HEK293 (cell line): ENCODE results near the gene STUM.

Source experiments
- CTCF ChIA-PET: fragments of 350-600 bp; formaldehyde crosslinking; extraction: SDS; loops from one replicate; lab custom pipeline; 2021; ENCODE audit warnings: antibody characterized with exemption; lab: Yijun Ruan, JAX
- POLR2A ChIA-PET: fragments of 300-600 bp; formaldehyde crosslinking; extraction: SDS; loops from one replicate; lab custom pipeline; 2020; ENCODE audit warnings: antibody characterized with exemption, inconsistent platforms; lab: Yijun Ruan, JAX
- H3K27ac ChIP-seq: fragments of 200-500 bp; sonication (Bioruptor generic); 2 replicates; pipeline ENCODE4 v1.5.1; 2014; ENCODE audit warnings: low read depth, low read length, control low read depth, inconsistent platforms; ENCODE audit errors: extremely low read depth
- H3K36me3 ChIP-seq, 2 experiments: fragments of 200-500 bp in 1 of 2; sonication (Bioruptor generic) in 1 of 2; 1 replicate in 1 of 2; 2 replicates in 1 of 2; pipeline ENCODE4 v1.5.1; 2014 to 2017; ENCODE audit warnings: inconsistent platforms in 2 of 2, low read length in 2 of 2; ENCODE audit not compliant: control insufficient read depth in 2 of 2, insufficient read depth in 1 of 2
- H3K4me1 ChIP-seq: fragments of 200-500 bp; sonication (Bioruptor generic); 2 replicates; pipeline ENCODE4 v1.5.1; 2014; ENCODE audit warnings: mild to moderate bottlenecking, low read length, inconsistent platforms; ENCODE audit not compliant: control insufficient read depth, insufficient read depth
- H3K4me3 ChIP-seq: 2 replicates; pipeline ENCODE4 v1.5.1; 2011; ENCODE audit warnings: low read depth, mild to moderate bottlenecking, control low read depth, low read length, moderate library complexity
- H3K9me3 ChIP-seq: fragments of 200-500 bp; sonication (Bioruptor generic); 2 replicates; pipeline ENCODE4 v1.5.1; 2014; ENCODE audit warnings: low read depth, low read length, inconsistent platforms; ENCODE audit not compliant: control insufficient read depth, insufficient read depth
- BCL11B ChIP-seq: fragments of 450-650 bp; formaldehyde crosslinking; IDR thresholded peaks from 2 replicates; pipeline ENCODE4 v1.5.1; 2016; ENCODE audit warnings: low read depth, missing biosample characterization, missing genetic modification characterization
- EGR2 ChIP-seq: fragments of 450-650 bp; formaldehyde crosslinking; IDR thresholded peaks from 2 replicates; pipeline ENCODE4 v1.5.1; 2016; ENCODE audit warnings: low read depth, missing biosample characterization, missing genetic modification characterization
- IKZF3 ChIP-seq: fragments of 450-650 bp; IDR thresholded peaks from 2 replicates; pipeline ENCODE4 v1.5.0; 2018; ENCODE audit warnings: missing biosample characterization, mild to moderate bottlenecking, missing genetic modification characterization, moderate library complexity
- PRDM4 ChIP-seq: fragments of 450-650 bp; formaldehyde crosslinking; IDR thresholded peaks from 2 replicates; pipeline ENCODE4 v1.5.1; 2017; ENCODE audit warnings: missing biosample characterization, missing genetic modification characterization
- REPIN1 ChIP-seq: fragments of 450-650 bp; formaldehyde crosslinking; IDR thresholded peaks from 2 replicates; pipeline ENCODE4 v1.5.1; 2017; ENCODE audit warnings: missing biosample characterization, missing genetic modification characterization, low read depth
- YY1 ChIP-seq: fragments of 450-650 bp; formaldehyde crosslinking; IDR thresholded peaks from 2 replicates; pipeline ENCODE4 v1.5.1; 2018; ENCODE audit warnings: missing biosample characterization, missing genetic modification characterization
- ZBTB17 ChIP-seq: fragments of 450-650 bp; formaldehyde crosslinking; IDR thresholded peaks from 2 replicates; pipeline ENCODE4 v1.5.1; 2016; ENCODE audit warnings: missing biosample characterization, missing genetic modification characterization
- ZBTB21 ChIP-seq: fragments of 450-650 bp; formaldehyde crosslinking; IDR thresholded peaks from 2 replicates; pipeline ENCODE4 v1.5.1; 2017; ENCODE audit warnings: missing biosample characterization, missing genetic modification characterization
- ZBTB26 ChIP-seq: fragments of 450-650 bp; formaldehyde crosslinking; optimal IDR thresholded peaks from 2 replicates; pipeline ENCODE3; 2016; ENCODE audit warnings: missing biosample characterization, mild to moderate bottlenecking, missing genetic modification characterization
- ZBTB48 ChIP-seq: fragments of 450-650 bp; formaldehyde crosslinking; IDR thresholded peaks from 2 replicates; pipeline ENCODE4 v1.5.1; 2016; ENCODE audit warnings: missing biosample characterization, missing genetic modification characterization
- ZNF114 ChIP-seq: fragments of 450-650 bp; formaldehyde crosslinking; IDR thresholded peaks from 2 replicates; pipeline ENCODE4 v1.5.0; 2017; ENCODE audit warnings: missing biosample characterization, missing genetic modification characterization
- ZNF148 ChIP-seq: fragments of 450-650 bp; formaldehyde crosslinking; IDR thresholded peaks from 2 replicates; pipeline ENCODE4 v1.5.0; 2017; ENCODE audit warnings: missing biosample characterization, missing genetic modification characterization, borderline replicate concordance
- ZNF157 ChIP-seq: fragments of 450-650 bp; formaldehyde crosslinking; IDR thresholded peaks from 2 replicates; pipeline ENCODE4 v1.5.1; 2016; ENCODE audit warnings: missing biosample characterization, missing genetic modification characterization
- ZNF223 ChIP-seq: fragments of 450-650 bp; formaldehyde crosslinking; IDR thresholded peaks from 2 replicates; pipeline ENCODE4 v1.5.1; 2016; ENCODE audit warnings: missing biosample characterization, missing genetic modification characterization
- ZNF23 ChIP-seq: fragments of 450-650 bp; formaldehyde crosslinking; IDR thresholded peaks from 2 replicates; pipeline ENCODE4 v1.5.1; 2016; ENCODE audit warnings: missing biosample characterization, missing genetic modification characterization, borderline replicate concordance
- ZNF302 ChIP-seq: fragments of 450-650 bp; formaldehyde crosslinking; IDR thresholded peaks from 2 replicates; pipeline ENCODE4 v1.5.1; 2016; ENCODE audit warnings: missing biosample characterization, missing genetic modification characterization, low read depth
- ZNF621 ChIP-seq: fragments of 450-650 bp; formaldehyde crosslinking; IDR thresholded peaks from 2 replicates; pipeline ENCODE4 v1.5.1; 2017; ENCODE audit warnings: missing biosample characterization, missing genetic modification characterization
- ZNF626 ChIP-seq: fragments of 450-650 bp; sonication (Bioruptor Pico); formaldehyde crosslinking; IDR thresholded peaks from 2 replicates; pipeline ENCODE4 v1.5.1; 2018; ENCODE audit warnings: missing biosample characterization, missing genetic modification characterization, inconsistent platforms
- ZNF654 ChIP-seq: fragments of 450-650 bp; formaldehyde crosslinking; IDR thresholded peaks from 2 replicates; pipeline ENCODE4 v1.5.1; 2016; ENCODE audit warnings: low read depth, missing biosample characterization, missing genetic modification characterization
- ZNF701 ChIP-seq: fragments of 450-650 bp; formaldehyde crosslinking; IDR thresholded peaks from 2 replicates; pipeline ENCODE4 v1.5.1; 2016; ENCODE audit warnings: missing biosample characterization, missing genetic modification characterization
- ZNF830 ChIP-seq: fragments of 450-650 bp; IDR thresholded peaks from 2 replicates; pipeline ENCODE4 v1.5.0; 2018; ENCODE audit warnings: missing biosample characterization, missing genetic modification characterization, low read depth, mild to moderate bottlenecking, moderate library complexity
- ZSCAN23 ChIP-seq: fragments of 450-650 bp; formaldehyde crosslinking; IDR thresholded peaks from 2 replicates; pipeline ENCODE4 v1.5.1; 2016; ENCODE audit warnings: missing biosample characterization, missing genetic modification characterization
- TF ChIP-seq, protein P1 (sequence below): fragments of 450-650 bp; formaldehyde crosslinking; IDR thresholded peaks from 2 replicates; pipeline ENCODE4 v1.5.1; 2016; ENCODE audit warnings: missing biosample characterization, missing genetic modification characterization
- TF ChIP-seq, protein P2 (sequence below): fragments of 450-650 bp; formaldehyde crosslinking; IDR thresholded peaks from 2 replicates; pipeline ENCODE4 v1.5.1; 2017; ENCODE audit warnings: missing biosample characterization, mild to moderate bottlenecking, missing genetic modification characterization, moderate library complexity

STUM gene

GRCh38 chr1:226600254-226600653, 51.7 kb downstream of the STUM start:
- Histone ChIP-seq H3K4me1 (no peaks in the 10 kb centered on the region), H3K9me3 (no peaks in the 10 kb centered on the region), H3K27ac (no peak overlapping the region), H3K36me3 (no peaks in the 10 kb centered on the region), H3K4me3 (no peak overlapping the region)
- CTCF ChIA-PET, result interaction anchor here (0.5 to 2.2 kb wide), 4 partner anchors 9 to 121 kb away, joined by 4 to 17 read pairs (median 6); no protein-coding TSS in a partner anchor
- POLR2A ChIA-PET, result no interaction called here
- TF ChIP-seq ZNF223, result no peak
- TF ChIP-seq ZBTB21, result no peak
- TF ChIP-seq YY1 (tag by site-specific recombination), result no peak
- TF ChIP-seq ZBTB26, result peak; percentile 12
- no peak for TF ChIP-seq ZNF626 (tag by site-specific recombination)
- TF ChIP-seq EGR2 (tag by site-specific recombination), result 0 out of 2 replicates have a peak, but pooled peaks have one; percentile 7
- TF ChIP-seq, all 188 proteins: peak for 2

- TF ChIP-seq ZBTB17 (tag by site-specific recombination) (no peak), ZBTB48 (tag by site-specific recombination) (no peak), ZNF701 (tag by site-specific recombination) (no peak), ZNF148 (tag by site-specific recombination) (no peak), ZNF621 (tag by site-specific recombination) (no peak), ZNF654 (tag by site-specific recombination) (no peak), ZNF114 (tag by site-specific recombination) (no peak), ZNF830 (tag by site-specific recombination) (no peak), ZSCAN23 (tag by site-specific recombination) (no peak), REPIN1 (no peak), BCL11B (no peak), PRDM4 (tag by site-specific recombination) (no peak), ZNF157 (tag by site-specific recombination) (no peak), ZNF302 (tag by site-specific recombination) (no peak), ZNF23 (tag by site-specific recombination) (no peak), IKZF3 (tag by site-specific recombination) (no peak)
- TF ChIP-seq, protein P1, sequence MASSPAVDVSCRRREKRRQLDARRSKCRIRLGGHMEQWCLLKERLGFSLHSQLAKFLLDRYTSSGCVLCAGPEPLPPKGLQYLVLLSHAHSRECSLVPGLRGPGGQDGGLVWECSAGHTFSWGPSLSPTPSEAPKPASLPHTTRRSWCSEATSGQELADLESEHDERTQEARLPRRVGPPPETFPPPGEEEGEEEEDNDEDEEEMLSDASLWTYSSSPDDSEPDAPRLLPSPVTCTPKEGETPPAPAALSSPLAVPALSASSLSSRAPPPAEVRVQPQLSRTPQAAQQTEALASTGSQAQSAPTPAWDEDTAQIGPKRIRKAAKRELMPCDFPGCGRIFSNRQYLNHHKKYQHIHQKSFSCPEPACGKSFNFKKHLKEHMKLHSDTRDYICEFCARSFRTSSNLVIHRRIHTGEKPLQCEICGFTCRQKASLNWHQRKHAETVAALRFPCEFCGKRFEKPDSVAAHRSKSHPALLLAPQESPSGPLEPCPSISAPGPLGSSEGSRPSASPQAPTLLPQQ (tag by site-specific recombination), result no peak
- TF ChIP-seq, protein P2, sequence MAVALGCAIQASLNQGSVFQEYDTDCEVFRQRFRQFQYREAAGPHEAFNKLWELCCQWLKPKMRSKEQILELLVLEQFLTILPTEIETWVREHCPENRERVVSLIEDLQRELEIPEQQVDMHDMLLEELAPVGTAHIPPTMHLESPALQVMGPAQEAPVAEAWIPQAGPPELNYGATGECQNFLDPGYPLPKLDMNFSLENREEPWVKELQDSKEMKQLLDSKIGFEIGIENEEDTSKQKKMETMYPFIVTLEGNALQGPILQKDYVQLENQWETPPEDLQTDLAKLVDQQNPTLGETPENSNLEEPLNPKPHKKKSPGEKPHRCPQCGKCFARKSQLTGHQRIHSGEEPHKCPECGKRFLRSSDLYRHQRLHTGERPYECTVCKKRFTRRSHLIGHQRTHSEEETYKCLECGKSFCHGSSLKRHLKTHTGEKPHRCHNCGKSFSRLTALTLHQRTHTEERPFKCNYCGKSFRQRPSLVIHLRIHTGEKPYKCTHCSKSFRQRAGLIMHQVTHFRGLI, result no peak
- TF ChIP-seq, all 188 proteins: peak for 0
- Histone ChIP-seq H3K27ac (no peak overlapping the region), H3K9me3 (no peaks in the 10 kb centered on the region), H3K4me3 (no peak overlapping the region), H3K4me1 (no peaks in the 10 kb centered on the region), H3K36me3 (no peaks in the 10 kb centered on the region)
- ChIA-PET CTCF (interaction anchor here (0.7 to 2.2 kb wide), 3 partner anchors 8 to 26 kb away, joined by 3 to 17 read pairs (median 5); no protein-coding TSS in a partner anchor), POLR2A (no interaction called here)
Observed at GRCh38 chr1:226601456-226601855, 52.9 kb downstream of the STUM start.
